ENCODE data around the gene ZDHHC11.
A peak's percentile ranks its signal among the peaks of the same experiment; 100 is the strongest.

The ZDHHC11 gene, protein sequence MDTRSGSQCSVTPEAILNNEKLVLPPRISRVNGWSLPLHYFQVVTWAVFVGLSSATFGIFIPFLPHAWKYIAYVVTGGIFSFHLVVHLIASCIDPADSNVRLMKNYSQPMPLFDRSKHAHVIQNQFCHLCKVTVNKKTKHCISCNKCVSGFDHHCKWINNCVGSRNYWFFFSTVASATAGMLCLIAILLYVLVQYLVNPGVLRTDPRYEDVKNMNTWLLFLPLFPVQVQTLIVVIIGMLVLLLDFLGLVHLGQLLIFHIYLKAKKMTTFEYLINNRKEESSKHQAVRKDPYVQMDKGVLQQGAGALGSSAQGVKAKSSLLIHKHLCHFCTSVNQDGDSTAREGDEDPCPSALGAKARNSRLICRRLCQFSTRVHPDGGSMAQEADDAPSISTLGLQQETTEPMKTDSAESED

DNA sequence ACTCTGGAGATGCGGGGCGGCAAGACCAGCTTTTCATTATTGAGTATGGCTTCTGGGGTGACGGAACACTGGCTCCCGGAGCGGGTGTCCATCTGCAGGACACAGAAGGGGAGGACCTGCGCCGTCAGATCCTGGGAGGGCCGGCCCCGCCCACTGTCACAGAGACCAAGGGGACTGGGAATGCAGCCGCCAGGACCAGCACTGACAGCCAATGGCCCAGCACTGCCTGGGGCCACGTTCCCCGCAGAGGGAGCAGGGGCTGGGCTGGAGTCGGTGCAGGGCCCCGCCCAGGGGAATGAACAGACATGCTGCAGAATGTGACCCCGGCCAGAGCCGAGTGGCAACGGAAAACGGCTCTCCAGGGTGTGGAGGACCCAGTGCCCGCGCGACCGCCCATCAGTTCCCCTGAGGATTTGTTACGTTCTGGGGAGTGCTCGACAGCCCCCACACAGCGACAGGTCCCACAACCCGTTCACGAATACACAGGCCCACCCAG, at the start of gene ZDHHC11:
Gene ZDHHC11 (minus strand): TSS at position 476 of the 496 bp plus-strand sequence. CDS start 384 bp downstream, at position 92.
- TF ChIP-seq, protein P1, sequence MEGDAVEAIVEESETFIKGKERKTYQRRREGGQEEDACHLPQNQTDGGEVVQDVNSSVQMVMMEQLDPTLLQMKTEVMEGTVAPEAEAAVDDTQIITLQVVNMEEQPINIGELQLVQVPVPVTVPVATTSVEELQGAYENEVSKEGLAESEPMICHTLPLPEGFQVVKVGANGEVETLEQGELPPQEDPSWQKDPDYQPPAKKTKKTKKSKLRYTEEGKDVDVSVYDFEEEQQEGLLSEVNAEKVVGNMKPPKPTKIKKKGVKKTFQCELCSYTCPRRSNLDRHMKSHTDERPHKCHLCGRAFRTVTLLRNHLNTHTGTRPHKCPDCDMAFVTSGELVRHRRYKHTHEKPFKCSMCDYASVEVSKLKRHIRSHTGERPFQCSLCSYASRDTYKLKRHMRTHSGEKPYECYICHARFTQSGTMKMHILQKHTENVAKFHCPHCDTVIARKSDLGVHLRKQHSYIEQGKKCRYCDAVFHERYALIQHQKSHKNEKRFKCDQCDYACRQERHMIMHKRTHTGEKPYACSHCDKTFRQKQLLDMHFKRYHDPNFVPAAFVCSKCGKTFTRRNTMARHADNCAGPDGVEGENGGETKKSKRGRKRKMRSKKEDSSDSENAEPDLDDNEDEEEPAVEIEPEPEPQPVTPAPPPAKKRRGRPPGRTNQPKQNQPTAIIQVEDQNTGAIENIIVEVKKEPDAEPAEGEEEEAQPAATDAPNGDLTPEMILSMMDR (conservative IDR thresholded peaks at IDR 0.05; ENCODE audit: low read depth), result no peak
- no peak for DNase-seq (ENCODE audit: low spot score)
- no peak within 1 kb of the TSS for H3K27ac ChIP-seq
- CTCF ChIA-PET, result interaction anchor here (0.7 kb wide), 1 partner anchor 210 kb away, joined by 5 read pairs; no protein-coding TSS in a partner anchor
- POLR2A ChIA-PET (ENCODE audit: low non-redundant PET), result no interaction called here

DNA sequence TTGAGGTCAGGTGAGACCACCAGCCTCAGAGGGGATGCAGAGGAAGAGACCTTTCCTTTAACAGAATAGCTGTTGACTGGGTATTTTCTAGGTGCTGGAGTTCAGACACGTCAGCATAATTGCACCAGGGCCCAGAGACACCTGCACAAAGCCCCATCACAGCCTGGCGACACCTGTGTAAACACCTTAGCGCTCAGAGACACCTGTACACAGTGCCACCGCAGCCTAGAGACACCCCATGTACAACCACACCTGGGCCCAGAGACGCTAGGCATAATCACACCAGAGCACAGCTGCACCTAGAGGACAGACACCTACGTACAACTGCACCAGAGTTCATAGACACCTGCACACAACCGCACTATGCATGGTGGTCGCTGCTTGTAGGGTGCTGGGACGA, 42.9 kb upstream of the ZDHHC11 start:
- CTCF ChIA-PET, result interaction anchor here (0.7 to 2.6 kb wide), 3 partner anchors 9 to 224 kb away, joined by 3 to 14 read pairs (median 8); no protein-coding TSS in a partner anchor
- POLR2A ChIA-PET (ENCODE audit: low non-redundant PET), result no interaction called here
- H3K27ac ChIP-seq, result peak overlapping the region; percentile 82
- TF ChIP-seq, protein P1 (conservative IDR thresholded peaks at IDR 0.05; ENCODE audit: low read depth), result no peak
- no peak for DNase-seq (ENCODE audit: low spot score)

DNA sequence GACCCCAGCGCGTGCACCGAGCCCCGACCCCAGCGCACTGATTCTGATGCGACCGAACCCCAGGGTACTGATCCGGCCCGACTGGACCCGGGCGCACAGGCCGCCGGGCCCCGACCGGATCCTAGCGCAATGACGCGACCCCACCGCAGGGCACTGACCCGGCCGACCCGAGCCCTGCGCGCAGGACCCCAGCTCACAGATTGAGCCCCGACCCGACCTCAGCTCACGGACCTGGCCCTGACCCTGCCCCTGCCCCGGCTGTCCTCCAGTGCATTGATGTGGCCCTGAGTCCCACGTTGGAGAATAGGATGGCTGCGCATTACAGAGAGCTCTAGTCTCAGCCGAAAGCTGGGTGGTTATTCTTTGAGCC, 42.3 kb upstream of the ZDHHC11 start:
- H3K27ac ChIP-seq, result peak overlapping the region; percentile 82
- TF ChIP-seq, protein P1 (conservative IDR thresholded peaks at IDR 0.05; ENCODE audit: low read depth), result no peak
- POLR2A ChIA-PET (ENCODE audit: low non-redundant PET), result no interaction called here
- DNase-seq (ENCODE audit: low spot score), result peak; percentile 19
- CTCF ChIA-PET, result interaction anchor here (0.5 to 2.6 kb wide), 4 partner anchors 10 to 223 kb away, joined by 3 to 14 read pairs (median 7); no protein-coding TSS in a partner anchor

DNA sequence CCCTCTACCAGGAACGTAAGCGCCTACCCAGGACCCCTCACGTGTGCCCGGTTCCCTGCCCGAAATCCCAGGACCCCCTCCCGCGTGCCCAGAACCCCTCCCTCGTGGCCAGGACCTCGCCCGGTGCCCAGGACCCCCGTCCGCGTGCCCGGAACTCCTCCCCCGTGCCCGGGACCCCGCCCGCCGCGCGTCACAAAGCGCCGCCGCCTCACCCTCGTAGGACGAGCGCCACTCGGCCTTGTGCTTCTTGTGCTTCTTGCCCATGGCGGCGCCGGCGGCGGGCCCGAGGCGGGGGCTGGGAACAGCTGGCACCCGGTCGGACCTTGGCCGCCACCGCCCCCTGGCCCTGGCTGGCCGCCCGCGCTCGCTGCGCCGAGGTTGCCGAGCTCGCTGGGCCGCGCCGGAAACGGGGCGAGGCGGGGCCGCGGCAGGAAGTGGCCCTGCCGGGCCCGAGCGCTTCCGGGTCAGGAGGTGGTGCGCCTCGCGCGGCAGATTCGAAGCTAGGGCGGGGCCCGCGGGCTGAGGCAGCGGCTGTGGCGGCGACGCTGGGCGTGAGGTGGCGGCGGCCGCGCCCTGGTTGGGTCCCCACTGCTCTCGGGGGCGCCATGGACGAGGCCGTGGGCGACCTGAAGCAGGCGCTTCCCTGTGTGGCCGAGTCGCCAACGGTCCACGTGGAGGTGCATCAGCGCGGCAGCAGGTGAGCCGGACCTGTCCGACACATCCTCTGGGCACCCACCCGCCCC, 41.8 kb upstream of the ZDHHC11 start, which contains the start of the genes BRD9 and TRIP13:
Gene BRD9 (minus strand): TSS at position 408 of the 743 bp plus-strand sequence. CDS start 144 bp downstream, at position 264.
Gene TRIP13 (plus strand): TSS at position 491 of the 743 bp plus-strand sequence. CDS start 115 bp downstream, at position 606.
- peak within 1 kb of the TSS; percentile 82 for H3K27ac ChIP-seq
- peak; percentile 92 for DNase-seq (ENCODE audit: low spot score)
- POLR2A ChIA-PET (ENCODE audit: low non-redundant PET), result no interaction called here
- TF ChIP-seq, protein P1 (conservative IDR thresholded peaks at IDR 0.05; ENCODE audit: low read depth), result no peak
- CTCF ChIA-PET, result interaction anchor here (0.5 to 2.0 kb wide), 3 partner anchors 10 to 209 kb away, joined by 3 to 14 read pairs (median 6); no protein-coding TSS in a partner anchor

DNA sequence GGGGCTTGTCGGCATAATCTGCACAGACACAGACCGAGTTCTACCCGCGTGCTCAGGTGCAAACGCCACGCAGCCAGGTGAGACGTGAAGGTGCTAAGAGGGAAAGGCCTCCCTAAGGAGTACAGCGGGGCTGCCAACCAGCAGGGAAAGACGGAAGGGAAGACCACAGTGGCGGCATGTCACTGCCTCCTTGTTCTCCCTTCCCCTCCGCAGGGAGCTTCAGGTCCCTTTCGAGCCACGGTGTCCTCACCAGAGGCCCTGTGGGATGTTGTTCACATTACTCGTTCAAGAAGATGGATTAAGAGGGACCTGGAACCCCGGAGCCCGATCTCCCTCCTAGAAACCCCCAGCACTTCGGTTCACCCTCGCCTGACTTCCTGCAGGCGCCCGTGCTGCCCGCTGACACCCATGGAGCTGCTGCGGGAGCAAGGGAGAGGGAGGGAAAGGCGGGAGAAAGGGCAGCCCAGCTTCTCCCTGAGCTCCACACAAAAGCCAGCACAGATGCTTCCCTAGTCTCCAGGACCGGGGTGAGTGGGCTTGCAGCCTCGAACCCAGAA, 41.1 kb upstream of the ZDHHC11 start:
- TF ChIP-seq, protein P1 (conservative IDR thresholded peaks at IDR 0.05; ENCODE audit: low read depth), result no peak
- CTCF ChIA-PET, result interaction anchor here (1.3 kb wide), 1 partner anchor 21 kb away, joined by 3 read pairs; no protein-coding TSS in a partner anchor
- H3K27ac ChIP-seq, result peak overlapping the region; percentile 82
- POLR2A ChIA-PET (ENCODE audit: low non-redundant PET), result no interaction called here
- peak; percentile 58 for DNase-seq (ENCODE audit: low spot score)
